Activated CD8-positive, alpha-beta memory T cell treated with anti-CD3 and anti-CD28 coated beads for 48 hours (primary cell): ENCODE data around the gene TRABD2A.
"Not testable (repeated sequence)": the region's sequence is repeated elsewhere in the genome, so short reads cannot be mapped to it uniquely, and the experiment has no call there.

Experiments
- DNase-seq, 3 experiments: peaks; one replicate each; pipeline ENCODE4 v3.0.0-alpha.2; 2020; ENCODE audit warnings: low read depth in 2 of 3, low spot score in 2 of 3

Gene TRABD2A, protein sequence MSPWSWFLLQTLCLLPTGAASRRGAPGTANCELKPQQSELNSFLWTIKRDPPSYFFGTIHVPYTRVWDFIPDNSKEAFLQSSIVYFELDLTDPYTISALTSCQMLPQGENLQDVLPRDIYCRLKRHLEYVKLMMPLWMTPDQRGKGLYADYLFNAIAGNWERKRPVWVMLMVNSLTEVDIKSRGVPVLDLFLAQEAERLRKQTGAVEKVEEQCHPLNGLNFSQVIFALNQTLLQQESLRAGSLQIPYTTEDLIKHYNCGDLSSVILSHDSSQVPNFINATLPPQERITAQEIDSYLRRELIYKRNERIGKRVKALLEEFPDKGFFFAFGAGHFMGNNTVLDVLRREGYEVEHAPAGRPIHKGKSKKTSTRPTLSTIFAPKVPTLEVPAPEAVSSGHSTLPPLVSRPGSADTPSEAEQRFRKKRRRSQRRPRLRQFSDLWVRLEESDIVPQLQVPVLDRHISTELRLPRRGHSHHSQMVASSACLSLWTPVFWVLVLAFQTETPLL

DNA sequence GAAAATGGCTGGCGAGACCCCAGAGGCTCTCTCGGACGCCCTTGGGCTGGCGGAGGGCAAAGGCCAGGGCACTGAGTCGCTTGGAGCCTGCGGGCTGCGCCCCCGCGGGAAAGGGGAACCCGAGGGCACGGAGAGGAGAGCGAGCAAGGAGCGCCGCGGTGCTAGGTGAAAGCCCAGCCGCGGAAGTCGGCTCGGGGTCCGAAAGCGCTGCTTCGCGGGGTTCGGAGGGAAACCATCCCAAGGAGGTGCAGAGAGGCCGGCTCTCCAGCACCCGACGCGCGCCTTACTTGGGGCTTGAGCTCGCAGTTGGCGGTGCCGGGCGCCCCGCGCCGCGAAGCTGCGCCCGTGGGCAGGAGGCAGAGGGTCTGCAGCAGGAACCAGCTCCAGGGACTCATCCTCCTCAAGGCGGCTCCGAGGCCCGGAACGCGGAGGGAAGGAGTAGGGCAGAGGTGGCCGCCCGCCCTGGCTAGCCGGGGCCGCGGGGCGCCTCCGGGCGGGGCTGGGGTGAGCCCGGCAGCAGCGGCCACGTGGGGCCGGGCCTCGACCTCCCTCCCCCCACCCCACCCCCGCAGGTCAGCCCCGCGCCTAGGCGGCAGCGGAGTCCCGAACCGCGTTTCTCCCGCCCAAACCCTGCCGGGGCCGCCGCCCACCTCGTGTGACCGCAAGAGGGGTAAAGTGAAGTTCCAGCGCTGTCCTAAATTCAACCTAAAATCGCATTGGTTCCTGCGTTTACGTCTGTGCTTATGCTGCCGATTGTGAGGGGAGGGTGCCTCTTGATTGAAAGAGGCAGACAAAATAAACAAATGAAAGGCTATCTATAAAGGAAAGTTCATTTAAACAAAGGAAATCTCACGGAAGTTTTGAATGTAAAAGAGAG is at the start of gene TRABD2A:
Gene TRABD2A (minus strand): TSS at position 440 of the 877 bp plus-strand sequence. CDS start 45 bp downstream, at position 395.
- peak in 2 of 3 experiments; percentile 54 to 58 for DNase-seq

DNA sequence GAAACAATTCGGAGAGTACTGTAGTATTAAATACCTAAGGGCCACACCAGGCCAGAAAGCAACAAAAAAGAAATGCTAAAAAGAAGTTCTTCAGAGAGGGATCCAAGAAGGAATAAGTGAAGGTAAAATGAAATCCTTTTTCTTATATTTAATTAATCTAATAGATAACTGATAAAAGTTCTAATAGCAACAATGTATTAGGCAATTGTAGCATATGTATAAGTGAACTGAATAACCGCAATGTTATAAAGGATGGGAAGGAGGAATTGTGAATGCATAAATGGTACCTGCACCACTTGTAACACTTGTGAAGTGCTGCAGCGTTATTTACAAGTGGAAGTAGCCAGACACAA is 46.4 kb upstream of the TRABD2A start:
- no peak for DNase-seq

DNA sequence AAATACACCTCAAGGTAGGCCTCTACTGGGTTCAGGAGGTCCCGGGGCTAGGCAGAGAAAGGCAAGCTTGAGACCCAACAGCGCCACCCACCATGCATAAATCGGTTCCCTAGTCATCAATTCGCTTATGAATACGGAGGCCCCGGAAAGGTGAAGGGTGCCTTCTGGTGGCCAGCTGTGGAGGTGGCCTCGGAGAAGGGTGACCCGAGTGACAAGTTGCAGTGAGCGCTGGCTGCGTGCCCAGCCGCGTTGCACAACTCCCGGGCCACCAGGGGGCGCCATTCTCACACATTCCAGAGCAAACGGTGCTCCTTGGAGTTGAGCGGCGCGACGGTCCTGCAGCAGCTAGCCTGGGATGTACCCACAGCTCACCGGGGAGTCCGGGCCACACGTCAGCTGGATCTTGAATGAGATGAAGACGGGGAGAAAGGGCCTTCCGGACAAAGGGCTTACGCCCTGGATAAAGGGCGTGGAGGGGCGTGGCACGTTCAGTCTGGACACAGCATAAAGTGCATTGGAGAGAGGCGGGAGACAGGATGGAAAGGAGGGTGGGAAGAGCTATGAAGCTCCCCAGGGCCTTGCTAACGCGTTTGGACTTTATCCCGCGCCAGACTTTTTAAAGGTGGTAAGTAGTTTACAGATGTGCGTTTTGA is 45.0 kb upstream of the TRABD2A start:
- DNase-seq, result peak; percentile 95 to 100 (median 100)

DNA sequence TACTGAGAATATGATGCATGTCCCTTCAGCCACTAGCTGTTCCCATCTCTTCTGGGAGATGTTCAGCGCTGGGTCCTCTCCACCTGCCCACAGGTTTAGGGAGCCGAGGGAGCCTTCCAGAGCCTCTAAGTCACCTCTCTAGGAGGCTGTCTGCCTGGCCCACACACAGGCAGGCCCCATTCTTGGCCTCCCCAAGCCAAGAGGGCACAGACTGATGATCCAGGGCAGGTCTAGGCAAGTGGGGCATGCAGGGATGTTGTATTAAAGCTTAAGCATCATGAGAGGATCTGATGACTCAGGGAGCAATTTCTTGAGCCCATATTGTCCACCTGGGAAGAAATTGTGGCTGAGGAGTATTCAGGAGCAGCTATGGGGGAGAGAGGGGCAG is 44.4 kb upstream of the TRABD2A start:
- no peak for DNase-seq

DNA sequence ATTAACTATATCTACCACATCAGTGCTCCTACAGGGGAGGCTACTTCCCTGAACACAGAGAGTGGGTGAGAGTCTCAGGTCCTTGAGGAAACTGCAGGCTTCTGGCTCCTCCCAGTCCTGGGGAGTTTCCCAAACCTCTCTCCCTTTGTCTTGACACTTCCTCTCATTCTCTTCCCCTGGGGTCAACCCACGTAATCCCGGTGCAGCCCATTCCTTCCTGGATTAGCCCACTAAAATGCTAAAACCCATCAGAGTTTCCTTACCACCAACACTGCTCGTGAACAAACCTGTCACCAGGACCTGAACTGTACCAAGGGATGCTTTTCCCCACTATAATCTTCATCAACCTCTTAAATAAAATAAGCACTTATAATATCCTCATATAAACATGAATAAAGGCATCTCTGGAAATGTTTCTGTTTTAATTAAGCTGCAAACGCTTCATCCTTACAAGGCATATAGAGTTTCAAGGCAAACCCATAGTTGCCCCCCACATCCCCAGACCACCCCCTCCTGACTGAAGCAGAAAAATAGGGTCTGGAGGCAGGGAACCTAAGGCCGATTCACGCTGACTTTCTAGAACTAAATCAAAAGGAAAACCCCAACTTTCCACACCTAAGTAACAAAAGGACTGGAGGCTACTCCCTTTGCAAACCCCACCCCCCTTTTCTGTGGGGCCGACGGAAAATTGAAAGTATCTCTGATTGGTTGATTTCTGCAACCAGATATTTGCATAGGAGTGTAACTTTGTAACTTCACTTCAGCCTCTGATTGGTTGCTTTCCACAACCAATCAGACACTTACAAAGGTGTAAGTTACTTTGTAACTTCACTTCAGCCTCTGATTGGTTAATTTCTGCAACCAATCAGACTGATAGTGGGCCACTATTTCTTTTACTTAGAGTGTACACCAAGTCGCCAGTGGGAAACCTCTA is 43.6 kb upstream of the TRABD2A start:
- DNase-seq, result no peak

DNA sequence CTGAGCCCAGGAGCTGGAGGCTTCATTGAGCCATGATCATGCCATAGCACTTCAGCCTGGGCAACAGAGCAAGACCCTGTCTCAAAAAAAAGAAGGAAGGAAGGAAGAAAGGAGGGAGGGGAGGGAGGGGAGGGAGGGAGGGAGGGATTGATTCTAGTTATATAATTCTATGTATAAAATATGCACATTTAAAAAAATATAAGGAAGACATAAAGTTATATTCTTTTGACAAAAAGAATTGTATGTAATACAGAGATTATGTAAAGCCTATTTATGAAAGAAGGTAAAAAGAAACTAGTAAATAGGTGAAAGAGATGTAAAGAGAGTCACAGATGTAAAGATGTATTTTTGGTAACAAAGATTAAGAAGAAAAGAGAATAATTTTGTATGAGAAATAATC is 42.1 kb upstream of the TRABD2A start:
- no peak for DNase-seq

DNA sequence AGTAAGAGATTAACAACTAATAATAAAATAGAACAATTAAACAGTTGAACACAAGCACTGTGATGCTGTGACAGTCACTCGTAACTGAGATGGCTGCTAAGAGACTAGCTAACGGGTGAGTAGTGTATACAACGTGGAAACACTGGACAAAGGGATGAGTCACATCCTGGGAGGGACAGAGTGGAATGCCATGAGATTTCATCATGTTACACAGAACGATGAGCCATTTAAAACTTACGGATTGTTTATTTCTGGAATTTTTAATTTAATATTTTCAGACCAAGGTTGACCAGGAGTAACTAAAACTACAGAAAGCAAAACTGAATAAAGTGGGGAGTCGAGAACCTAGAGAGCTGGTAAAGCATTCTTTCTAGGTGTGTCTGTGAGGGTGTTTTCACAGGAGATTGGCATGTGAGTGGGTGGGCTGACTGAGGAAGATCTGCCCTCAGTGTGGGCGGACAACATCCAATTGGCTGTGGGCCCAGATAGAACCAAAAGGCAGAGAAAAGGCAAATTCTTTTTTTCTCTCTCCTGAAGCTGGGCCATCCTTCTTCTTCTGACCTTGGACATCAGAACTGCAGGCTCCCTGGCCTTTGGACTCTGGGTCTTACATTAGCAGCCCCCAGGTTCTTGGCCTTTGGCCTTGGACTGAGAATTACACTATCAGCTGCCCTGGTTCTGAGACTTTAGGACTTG is 39.1 kb upstream of the TRABD2A start:
- DNase-seq, result no peak

DNA sequence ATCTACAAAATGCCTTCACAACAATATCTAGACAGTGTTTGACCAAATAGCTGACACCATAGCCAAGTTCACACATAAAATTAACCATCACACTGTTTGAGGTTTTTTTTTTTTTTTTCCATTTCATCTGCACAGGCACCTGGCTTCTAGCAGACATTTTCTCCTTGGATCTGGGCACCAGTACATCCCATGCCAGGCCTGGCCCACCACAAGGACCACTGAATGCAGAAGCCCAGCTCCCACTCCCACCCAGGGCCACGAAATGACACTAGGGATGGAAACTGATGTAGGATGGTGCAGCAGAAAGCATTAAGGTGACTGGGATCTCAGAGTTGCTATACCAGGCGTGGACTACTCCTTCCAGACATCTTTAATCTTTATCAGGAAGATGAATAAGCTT is 37.5 kb upstream of the TRABD2A start:
- DNase-seq, result no peak

DNA sequence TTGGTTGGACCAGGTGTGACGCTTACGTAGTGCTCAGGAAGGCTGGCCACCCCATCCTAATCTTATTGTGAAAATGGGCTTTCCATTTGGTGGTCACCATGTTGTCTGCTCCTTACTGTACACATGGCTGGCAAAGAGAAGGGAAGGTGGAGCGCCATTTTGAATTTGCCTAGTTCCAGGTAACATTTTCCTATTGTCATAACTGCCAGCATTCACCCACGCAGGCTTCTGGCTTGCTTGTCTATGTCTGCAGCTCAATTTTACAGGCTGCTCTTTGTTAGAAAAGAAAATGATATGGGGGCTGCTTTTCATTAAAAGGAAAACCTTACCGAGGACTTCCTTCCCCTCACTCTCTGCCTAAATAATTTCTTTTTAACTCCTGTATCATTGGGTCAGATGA is 36.9 kb upstream of the TRABD2A start:
- not testable (repeated sequence) for DNase-seq

DNA sequence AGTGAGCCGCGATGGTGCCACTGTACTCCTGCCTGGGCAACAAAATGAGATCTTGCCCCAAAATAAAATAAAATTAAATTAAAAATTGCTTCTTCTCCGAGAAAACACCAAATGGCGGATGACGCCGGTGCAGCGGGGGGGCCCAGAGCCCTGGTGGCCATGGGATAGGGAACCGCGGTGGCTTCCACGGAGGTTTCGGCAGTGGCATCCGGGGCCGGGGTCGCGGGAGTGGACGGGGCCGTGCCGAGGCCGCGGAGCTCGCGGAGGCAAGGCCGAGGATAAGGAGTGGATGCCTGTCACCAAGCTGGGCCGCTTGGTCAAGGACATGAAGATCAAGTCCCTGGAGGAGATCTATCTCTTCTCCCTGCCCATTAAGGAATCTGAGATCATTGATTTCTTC is 34.8 kb upstream of the TRABD2A start:
- not testable (repeated sequence) for DNase-seq

DNA sequence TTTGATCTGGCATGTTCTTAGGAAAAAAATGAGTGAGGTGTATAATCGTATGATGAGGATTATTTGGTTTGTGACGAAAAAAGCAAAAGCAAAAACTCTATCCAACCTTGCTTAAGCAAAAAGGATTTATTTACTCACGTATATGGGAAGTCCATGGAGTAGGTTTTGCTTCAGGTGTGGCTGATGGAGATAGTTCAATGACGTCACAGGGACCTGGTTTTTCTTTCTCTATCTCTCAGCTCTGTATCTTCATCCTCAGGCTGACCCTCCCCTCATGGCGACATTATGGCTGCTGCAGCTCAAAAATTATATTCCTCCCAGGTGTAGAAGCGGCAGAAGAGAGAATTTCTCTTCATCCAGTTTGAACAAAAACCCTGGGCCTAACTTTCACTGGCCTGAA is 33.5 kb upstream of the TRABD2A start:
- DNase-seq, result no peak

DNA sequence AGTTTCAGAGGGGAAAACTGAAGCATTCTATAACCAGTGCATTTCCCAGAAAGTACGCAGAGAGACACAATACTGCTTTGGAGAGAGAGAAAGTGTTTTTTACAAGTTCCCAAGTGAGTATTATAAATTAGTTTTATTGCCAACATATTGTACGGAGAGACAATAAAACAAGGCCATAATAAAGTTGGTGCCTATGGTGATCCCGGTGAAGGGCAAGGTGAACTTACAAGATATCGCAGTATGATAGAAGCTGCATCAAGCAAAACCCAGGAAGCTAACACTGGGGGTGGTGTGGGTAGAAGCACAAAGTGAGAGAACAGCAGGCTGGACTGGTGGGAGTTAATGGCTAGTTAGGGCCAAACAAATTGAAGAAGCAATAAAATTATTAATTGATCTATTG is 32.1 kb upstream of the TRABD2A start:
- DNase-seq, result no peak

DNA sequence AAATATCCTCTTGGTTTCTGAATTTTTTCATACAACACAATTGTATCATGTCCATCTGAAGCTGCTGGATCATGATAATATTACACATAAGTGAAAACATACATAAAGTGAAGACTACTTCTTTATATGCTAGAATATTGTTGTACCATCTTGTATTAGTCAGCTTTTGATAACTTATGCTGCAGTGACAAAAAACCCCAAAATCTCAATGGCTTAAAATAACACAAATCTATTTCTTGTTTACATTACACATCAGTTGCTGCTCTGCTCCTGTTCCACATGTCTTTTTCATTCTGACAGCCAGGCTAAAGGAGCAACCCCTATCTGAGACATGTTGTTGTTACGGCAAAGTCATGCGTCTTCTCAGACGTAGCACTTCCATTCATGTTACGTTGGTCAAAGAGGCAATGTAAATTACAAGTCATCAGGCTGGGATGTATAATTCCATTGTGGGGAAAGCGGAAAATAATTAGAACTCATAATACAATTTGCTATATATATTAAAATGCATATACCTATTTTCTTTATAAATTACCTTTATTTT is 30.3 kb upstream of the TRABD2A start:
- no peak for DNase-seq

DNA sequence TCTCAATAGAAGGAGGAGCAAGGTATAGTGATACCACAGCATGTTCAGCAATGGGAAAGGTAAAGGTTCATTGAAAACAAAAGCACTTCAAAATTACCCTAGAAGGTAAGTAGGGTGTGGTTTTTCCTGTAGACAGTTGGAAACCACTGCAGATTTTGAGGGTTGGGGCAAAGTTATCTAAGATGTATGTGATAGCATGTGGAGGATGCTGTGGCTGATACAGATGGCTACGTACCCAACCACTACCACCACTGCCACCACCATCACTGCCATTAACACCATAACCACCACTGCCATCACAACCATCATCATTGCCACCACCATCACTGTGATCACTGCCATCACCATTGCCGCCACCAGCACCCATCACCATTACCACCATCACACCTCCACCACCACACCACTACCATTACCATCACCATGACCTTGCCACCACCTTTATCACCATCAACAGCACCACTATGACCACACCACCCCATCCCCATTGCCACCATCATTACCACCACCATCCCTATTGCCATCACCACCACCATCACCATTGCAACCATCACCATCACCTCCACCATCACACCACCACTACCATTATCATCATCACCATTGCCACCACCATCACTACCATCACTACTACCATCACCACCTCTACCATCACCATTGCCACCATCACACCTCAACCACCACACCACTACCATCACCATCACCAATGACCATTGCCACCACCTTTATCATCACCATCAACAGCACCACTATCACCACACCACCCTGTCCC is 28.2 kb upstream of the TRABD2A start:
- no peak for DNase-seq

DNA sequence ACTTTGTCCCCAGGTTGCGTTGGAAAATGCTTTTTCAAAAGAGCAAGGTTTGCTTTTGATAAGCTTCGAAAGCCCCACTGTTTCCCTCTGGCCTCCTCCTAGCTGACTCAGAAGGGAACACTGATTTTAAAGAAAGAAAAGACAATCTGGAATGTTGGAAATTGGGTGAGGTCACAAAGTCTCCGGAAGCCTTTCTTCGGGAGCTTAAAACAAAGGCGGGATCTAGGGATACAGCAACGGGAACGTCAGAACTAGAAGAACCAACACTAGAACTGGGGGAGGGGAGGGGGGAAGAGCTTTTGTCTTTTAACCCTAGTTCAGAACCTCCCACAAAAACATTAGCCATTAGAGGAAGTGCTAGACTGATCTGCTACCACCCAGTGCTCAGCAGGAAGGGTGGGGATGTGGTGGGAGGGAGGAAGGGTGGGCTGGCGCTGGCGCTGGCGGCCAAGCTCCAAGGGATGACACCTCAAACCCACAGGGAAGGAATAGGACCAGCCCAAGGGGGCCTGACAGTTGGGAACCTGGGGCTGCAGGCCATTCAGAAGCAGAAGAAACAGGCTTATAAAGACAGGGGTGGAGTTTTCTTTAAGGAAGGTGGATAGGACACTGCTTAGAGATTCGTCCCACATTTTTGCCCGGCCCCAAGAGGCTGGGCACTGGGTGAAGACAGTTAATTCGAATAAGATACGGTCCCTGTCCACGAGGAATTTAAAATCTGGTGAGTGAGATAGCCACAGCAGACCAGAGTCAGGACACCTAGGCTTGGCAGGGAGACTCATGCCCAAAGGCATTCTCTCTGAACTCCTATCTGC is 26.2 kb upstream of the TRABD2A start:
- DNase-seq, result no peak

DNA sequence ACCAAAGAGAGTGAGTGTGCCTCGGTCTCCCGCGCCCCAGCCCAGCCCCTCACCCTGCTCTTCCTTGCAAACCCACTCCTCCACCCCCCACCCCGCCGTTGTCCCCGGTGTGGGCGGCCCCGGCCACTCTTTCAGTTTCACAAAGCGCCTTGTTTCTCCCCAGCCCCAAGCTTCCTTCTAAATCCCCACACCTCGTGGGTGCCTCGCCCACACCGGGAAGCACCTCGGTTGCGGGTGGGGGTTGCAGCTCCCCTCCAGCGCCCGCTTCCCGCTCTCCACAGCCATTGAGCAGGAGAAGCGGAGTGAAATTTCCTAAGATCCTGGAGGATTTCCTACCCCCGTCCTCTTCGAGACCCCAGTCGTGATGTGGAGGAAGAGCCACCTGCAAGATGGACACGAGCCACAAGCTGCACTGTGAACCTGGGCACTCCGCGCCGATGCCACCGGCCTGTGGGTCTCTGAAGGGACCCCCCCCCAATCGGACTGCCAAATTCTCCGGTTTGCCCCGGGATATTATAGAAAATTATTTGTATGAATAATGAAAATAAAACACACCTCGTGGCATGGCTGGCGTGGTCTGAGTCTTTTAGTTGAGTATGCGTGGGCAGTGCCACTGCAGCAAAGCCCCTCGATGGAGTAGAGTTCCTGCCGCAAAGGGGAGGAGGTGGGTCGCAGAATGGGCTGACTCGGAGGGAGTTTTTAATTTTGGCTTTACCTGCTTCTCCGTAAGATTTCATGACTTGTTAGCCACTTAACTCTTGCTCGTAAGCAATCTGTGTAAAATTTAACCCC is 25.4 kb upstream of the TRABD2A start:
- no peak for DNase-seq
